A673 (cell line): ENCODE data around the gene DCK. TPM values are rescaled to one million over a fixed set of nuclear protein-coding genes. Genes with fewer than 3 reads are reported as not detected.
A peak's percentile ranks its signal among the peaks of the same experiment; 100 is the strongest.
"Not testable (repeated sequence)": the region's sequence is repeated elsewhere in the genome, so short reads cannot be mapped to it uniquely, and the experiment has no call there.

ENCODE experiments used
- BruUV-seq: library from RNA; stranded (reverse); fragments of 400-500 nt; replicated peaks from 2 replicates; lab custom pipeline; 2021; lab: Mats Ljungman, UMichigan
- CTCF ChIA-PET: fragments of 300-600 bp; sonication (Branson Sonifier 250); formaldehyde crosslinking; loops from one replicate; lab custom pipeline; 2022; ENCODE audit warnings: antibody characterized with exemption; lab: Charles Lee
- POLR2A ChIA-PET: fragments of 300-600 bp; sonication (Branson Sonifier 250); formaldehyde crosslinking; loops from one replicate; lab custom pipeline; 2022; ENCODE audit warnings: antibody characterized with exemption; ENCODE audit not compliant: low non-redundant PET; lab: Charles Lee
- DNase-seq: peaks from one replicate; pipeline ENCODE4 v3.0.0-alpha.2; 2015; ENCODE audit warnings: low spot score
- H3K27ac ChIP-seq: fragments of 200-600 bp; sonication (generic); 2 replicates; pipeline ENCODE4 v1.5.1; 2016; ENCODE audit warnings: mixed run types, low read depth, mild to moderate bottlenecking, mixed read lengths, antibody characterized with exemption, low read length; ENCODE audit not compliant: poor library complexity, severe bottlenecking
- H3K27me3 ChIP-seq: fragments of 200-600 bp; sonication (generic); replicated peaks from 2 replicates; pipeline ENCODE4 v1.6.1; 2017; ENCODE audit warnings: mixed run types, low read depth, mild to moderate bottlenecking, mixed read lengths, antibody characterized with exemption, low read length; ENCODE audit not compliant: insufficient read depth, poor library complexity
- H3K36me3 ChIP-seq: fragments of 200-600 bp; sonication (generic); 2 replicates; pipeline ENCODE4 v1.6.1; 2016; ENCODE audit warnings: mixed run types, mild to moderate bottlenecking, mixed read lengths, antibody characterized with exemption, low read length; ENCODE audit not compliant: insufficient read depth, poor library complexity, severe bottlenecking
- H3K4me1 ChIP-seq: fragments of 200-600 bp; sonication (generic); 2 replicates; pipeline ENCODE4 v1.6.1; 2017; ENCODE audit warnings: mixed run types, mild to moderate bottlenecking, mixed read lengths, antibody characterized with exemption, low read length; ENCODE audit not compliant: insufficient read depth, poor library complexity, severe bottlenecking
- H3K4me3 ChIP-seq: fragments of 200-600 bp; sonication (generic); 2 replicates; pipeline ENCODE4 v1.5.1; 2016; ENCODE audit warnings: low read depth, mixed run types, mild to moderate bottlenecking, mixed read lengths, low read length; ENCODE audit not compliant: poor library complexity, severe bottlenecking
- H3K9me3 ChIP-seq: fragments of 200-600 bp; sonication (generic); 2 replicates; pipeline ENCODE4 v1.6.1; 2016; ENCODE audit warnings: mixed run types, low read depth, mild to moderate bottlenecking, mixed read lengths, antibody characterized with exemption, low read length; ENCODE audit not compliant: poor library complexity, severe bottlenecking
- EZH2 ChIP-seq: fragments of 200-600 bp; sonication (generic); IDR thresholded peaks from 2 replicates; pipeline ENCODE4 v1.6.1; 2017; ENCODE audit warnings: borderline replicate concordance, low read depth, mild to moderate bottlenecking, mixed read lengths, antibody characterized with exemption, low read length; ENCODE audit not compliant: poor library complexity, severe bottlenecking
- intact Hi-C: fragments of 100-400 bp; cut with micrococcal nuclease; formaldehyde crosslinking; loops from one replicate; pipeline ENCODE4 v1.10.0; 2022; ENCODE audit not compliant: unreplicated experiment
- total RNA-seq: library from RNA; stranded (reverse); gene quantifications from 2 replicates; pipeline ENCODE4 v1.2.3, GENCODE V29; 2021
- TF ChIP-seq, protein P1 (sequence below): fragments of 300-800, 200-600 bp; sonication (generic); conservative IDR thresholded peaks from 2 replicates; pipeline ENCODE4 v1.5.1; 2017; ENCODE audit warnings: low read depth, mild to moderate bottlenecking, antibody characterized with exemption, low read length, moderate library complexity, mixed read lengths

Gene DCK
- total RNA-seq, 1 experiment from 2014 or later: 18.4 TPM

- DNase-seq: no peak
- no peak for TF ChIP-seq EZH2
- TF ChIP-seq, protein P1, sequence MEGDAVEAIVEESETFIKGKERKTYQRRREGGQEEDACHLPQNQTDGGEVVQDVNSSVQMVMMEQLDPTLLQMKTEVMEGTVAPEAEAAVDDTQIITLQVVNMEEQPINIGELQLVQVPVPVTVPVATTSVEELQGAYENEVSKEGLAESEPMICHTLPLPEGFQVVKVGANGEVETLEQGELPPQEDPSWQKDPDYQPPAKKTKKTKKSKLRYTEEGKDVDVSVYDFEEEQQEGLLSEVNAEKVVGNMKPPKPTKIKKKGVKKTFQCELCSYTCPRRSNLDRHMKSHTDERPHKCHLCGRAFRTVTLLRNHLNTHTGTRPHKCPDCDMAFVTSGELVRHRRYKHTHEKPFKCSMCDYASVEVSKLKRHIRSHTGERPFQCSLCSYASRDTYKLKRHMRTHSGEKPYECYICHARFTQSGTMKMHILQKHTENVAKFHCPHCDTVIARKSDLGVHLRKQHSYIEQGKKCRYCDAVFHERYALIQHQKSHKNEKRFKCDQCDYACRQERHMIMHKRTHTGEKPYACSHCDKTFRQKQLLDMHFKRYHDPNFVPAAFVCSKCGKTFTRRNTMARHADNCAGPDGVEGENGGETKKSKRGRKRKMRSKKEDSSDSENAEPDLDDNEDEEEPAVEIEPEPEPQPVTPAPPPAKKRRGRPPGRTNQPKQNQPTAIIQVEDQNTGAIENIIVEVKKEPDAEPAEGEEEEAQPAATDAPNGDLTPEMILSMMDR: no peak
- Histone ChIP-seq H3K27ac (no peak overlapping the region), H3K36me3 (no peaks in the 10 kb centered on the region), H3K4me3 (no peak overlapping the region), H3K4me1 (no peaks in the 10 kb centered on the region), H3K27me3 (no peaks in the 10 kb centered on the region), H3K9me3 (no peaks in the 10 kb centered on the region)
- intact Hi-C loops: no loop called here
- ChIA-PET POLR2A (no interaction called here), CTCF (no interaction called here)
- BruUV-seq: no TSS peak
Observed at GRCh38 chr4:71009086-71009485, 15.6 kb downstream of the DCK start.

DNA sequence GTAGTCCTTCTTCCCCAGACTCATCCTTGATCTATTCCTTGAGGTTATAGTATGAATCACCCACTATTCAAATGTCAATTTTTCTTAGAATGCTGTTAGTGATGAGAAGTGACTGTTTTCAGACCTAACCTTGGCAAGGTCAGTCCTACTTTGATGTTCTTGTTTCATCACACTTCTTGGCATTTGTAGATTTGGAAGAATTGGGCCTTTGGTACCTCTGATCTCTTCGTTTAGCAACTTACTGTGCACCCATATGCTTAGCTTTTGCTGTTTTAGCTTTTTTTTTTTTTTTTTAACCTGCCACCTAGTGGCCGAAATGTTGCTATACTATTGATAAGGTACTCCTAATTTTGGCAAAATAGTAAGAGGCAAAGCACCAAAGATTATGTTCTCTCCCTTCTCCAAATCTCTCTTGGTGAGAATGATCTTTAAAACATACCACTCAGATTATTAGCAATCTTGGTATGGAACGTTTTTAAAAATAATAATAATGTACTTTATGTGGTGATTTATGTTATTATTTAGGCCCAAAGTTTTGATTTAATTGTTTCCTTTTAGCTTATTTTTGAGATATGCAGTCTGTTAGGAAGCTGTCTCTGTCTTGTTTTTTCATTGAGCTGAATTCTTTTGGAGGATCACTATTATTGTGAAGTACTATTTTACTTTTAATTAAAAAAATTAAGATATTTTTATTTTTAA, 16.6 kb downstream of the DCK start:
- TF ChIP-seq, protein P1: peak; percentile 63
- TF ChIP-seq EZH2: no peak
- Histone ChIP-seq H3K4me1 (no peaks in the 10 kb centered on the region), H3K4me3 (no peak overlapping the region), H3K27me3 (no peaks in the 10 kb centered on the region), H3K9me3 (no peaks in the 10 kb centered on the region), H3K36me3 (no peaks in the 10 kb centered on the region), H3K27ac (no peak overlapping the region)
- ChIA-PET CTCF (interaction anchor here (0.5 to 0.6 kb wide), 10 partner anchors 11 to 1409 kb away, joined by 3 to 5 read pairs (median 3); no protein-coding TSS in a partner anchor), POLR2A (interaction anchor here (0.6 kb wide), 2 partner anchors 44 to 129 kb away, joined by 3 read pairs; no protein-coding TSS in a partner anchor)
- intact Hi-C loops: no loop called here
- no TSS peak for BruUV-seq
- peak; percentile 49 for DNase-seq

- Histone ChIP-seq H3K4me1 (no peaks in the 10 kb centered on the region), H3K36me3 (no peaks in the 10 kb centered on the region), H3K9me3 (no peaks in the 10 kb centered on the region), H3K4me3 (no peak overlapping the region), H3K27ac (no peak overlapping the region), H3K27me3 (no peaks in the 10 kb centered on the region)
- intact Hi-C loops: no loop called here
- no peak for TF ChIP-seq EZH2
- TF ChIP-seq, protein P1: no peak
- ChIA-PET CTCF (no interaction called here), POLR2A (interaction anchor here (0.6 kb wide), 1 partner anchor 84 kb away, joined by 3 read pairs; no protein-coding TSS in a partner anchor)
- BruUV-seq: no TSS peak
- DNase-seq: no peak
Observed at GRCh38 chr4:71011451-71011850, 18.0 kb downstream of the DCK start.

DNA sequence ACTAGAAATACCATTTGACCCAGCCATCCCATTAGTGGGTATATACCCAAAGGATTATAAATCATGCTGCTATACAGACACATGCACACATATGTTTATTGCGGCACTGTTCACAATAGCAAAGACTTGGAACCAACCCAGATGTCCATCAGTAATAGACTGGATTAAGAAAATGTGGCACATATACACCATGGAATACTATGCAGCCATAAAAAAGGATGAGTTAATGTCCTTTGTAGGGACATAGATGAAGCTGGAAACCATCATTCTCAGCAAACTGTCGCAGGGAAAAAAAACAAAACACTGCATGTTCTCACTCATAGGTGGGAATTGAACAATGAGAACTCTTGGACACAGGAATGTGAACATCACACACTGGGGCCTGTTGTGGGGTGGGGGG, 23.9 kb downstream of the DCK start:
- H3K4me1 ChIP-seq, intact Hi-C loops, POLR2A ChIA-PET, H3K27ac ChIP-seq, H3K9me3 ChIP-seq, CTCF ChIA-PET, BruUV-seq, H3K27me3 ChIP-seq, H3K4me3 ChIP-seq, H3K36me3 ChIP-seq, DNase-seq: not testable (repeated sequence)
